Activated CD8-positive, alpha-beta memory T cell treated with anti-CD3 and anti-CD28 coated beads, Interleukin-2, amount 50 U/mL, for 1 hour (primary cell): ENCODE measurements around the gene RIPK3.
"Not testable (repeated sequence)": the region's sequence is repeated elsewhere in the genome, so short reads cannot be mapped to it uniquely, and the experiment has no call there.

Experiments
- DNase-seq: peaks from one replicate; pipeline ENCODE4 v3.0.0-alpha.2; 2020; ENCODE audit errors: extremely low read depth

RIPK3 gene

GRCh38 chr14:24339284-24340151 is at the start of gene RIPK3:
Gene RIPK3 (minus strand): TSS chr14:24339991. CDS start chr14:24339826, 165 bp downstream.
- DNase-seq, result peak; percentile 25

GRCh38 chr14:24389226-24389848 is 49.5 kb upstream of the RIPK3 start:
- no peak for DNase-seq

DNA sequence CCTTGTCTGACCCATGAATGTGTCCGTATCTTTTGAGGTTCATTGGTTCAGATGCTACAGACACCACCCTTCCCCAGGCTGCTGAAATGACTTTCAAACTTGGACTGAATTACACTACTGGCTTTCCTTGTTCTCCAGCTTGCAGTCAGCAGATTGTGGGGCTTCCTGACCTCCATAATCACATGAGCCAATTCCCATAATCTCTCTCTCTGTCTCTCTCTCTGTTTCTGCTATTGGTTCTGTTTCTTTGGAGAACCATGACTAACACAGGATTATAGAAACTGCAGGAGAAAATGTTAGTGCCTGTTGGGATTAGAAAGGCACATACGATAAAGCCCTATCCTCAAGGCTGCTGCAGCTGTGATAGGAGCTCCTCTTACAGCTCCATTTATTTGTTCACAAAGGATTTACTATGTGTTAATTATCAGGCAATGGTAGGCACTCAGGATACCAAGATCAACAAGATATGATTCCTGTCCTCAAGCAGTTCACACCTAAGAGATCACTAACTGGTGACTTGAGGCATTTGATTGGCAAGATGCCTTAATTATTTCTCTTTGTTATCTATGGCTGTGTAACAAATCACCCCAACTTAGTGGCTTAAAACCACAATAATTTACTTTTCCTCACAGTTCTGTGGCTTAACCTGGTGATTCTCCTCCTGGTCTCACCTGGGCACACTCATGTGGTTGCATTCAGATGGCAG is 48.8 kb upstream of the RIPK3 start:
- DNase-seq, result no peak

- not testable (repeated sequence) for DNase-seq
These were observed 47.8 kb upstream of the RIPK3 start for GRCh38 chr14:24387579-24387978.

- DNase-seq, result no peak
These were observed 47.2 kb upstream of the RIPK3 start for GRCh38 chr14:24387009-24387345.

DNA sequence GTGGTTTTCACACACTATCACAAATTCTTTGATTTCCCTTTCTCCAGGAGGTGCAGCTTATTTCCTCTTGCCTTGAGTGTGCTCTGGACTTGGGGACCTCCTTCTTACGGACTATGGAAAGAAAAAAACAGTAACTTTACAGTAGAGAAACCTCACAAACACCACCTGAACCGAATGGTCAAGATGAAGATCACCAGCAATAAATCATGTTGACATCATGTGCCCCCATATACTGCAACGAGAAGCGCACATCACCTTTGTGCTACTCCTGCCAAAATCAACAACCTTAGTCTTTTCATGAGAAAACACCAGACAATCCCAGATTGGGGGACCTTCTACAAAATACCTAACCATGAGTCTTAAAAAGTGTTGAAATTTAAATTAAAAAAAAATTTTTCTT is 45.7 kb upstream of the RIPK3 start:
- DNase-seq, result no peak

- no peak for DNase-seq
These were observed 44.4 kb upstream of the RIPK3 start for GRCh38 chr14:24384169-24384568.

DNA sequence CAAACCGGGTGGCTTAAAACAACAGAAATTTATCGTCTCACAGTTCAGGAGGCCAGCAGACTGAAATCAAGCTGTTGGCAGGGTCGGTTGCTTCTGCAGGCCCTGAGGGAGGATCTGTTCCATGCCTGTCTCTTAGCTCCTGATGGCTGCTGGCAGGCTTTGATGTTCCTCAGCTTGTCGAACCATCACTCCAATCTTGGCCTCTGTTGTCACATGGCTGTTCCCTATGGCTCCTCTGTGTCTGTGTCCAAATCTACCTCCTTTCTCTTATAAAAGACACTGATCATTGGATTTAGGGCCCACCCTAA is 42.2 kb upstream of the RIPK3 start:
- no peak for DNase-seq

- DNase-seq, result no peak
These were observed 41.7 kb upstream of the RIPK3 start for GRCh38 chr14:24381363-24382063.

DNA sequence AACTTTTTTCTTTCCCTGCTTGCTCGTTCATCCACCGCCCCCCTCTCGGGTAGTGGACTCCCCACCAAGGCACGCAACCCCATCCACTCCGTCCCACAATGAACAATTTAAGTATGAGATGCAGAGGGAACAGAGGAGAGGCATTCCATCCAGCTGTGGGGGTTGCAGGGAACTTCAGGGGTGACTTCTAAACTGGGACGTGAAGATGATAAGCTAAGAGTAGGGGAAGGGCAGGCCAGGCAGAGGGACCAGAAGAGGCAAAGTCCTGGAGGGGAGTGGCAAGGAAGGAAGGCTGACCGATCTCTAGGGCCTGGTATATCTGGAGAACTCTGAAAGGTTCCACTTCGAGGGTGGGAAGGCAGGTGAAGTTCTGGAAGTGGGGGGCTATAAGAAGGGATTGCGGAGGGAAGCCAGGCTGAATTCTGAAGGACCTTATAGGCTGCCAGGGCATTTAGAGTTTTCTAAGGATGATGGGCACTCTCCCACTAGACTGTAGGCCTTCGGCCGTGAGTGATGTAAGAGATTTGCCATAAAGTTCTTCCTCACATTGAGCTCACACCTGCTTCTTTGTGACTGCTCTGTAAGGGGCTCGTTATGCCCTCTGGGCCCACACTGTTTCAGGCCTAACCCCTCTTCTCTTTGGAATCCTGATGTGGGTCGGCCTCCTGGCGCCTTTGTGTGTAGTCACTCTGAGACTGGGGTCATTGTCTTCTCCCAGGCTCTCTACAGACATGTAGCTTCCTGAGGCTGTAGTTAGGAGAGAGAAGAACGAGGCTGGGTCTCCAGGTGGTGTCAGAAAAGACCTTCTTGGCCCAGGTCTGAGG is 40.3 kb upstream of the RIPK3 start:
- no peak for DNase-seq

DNA sequence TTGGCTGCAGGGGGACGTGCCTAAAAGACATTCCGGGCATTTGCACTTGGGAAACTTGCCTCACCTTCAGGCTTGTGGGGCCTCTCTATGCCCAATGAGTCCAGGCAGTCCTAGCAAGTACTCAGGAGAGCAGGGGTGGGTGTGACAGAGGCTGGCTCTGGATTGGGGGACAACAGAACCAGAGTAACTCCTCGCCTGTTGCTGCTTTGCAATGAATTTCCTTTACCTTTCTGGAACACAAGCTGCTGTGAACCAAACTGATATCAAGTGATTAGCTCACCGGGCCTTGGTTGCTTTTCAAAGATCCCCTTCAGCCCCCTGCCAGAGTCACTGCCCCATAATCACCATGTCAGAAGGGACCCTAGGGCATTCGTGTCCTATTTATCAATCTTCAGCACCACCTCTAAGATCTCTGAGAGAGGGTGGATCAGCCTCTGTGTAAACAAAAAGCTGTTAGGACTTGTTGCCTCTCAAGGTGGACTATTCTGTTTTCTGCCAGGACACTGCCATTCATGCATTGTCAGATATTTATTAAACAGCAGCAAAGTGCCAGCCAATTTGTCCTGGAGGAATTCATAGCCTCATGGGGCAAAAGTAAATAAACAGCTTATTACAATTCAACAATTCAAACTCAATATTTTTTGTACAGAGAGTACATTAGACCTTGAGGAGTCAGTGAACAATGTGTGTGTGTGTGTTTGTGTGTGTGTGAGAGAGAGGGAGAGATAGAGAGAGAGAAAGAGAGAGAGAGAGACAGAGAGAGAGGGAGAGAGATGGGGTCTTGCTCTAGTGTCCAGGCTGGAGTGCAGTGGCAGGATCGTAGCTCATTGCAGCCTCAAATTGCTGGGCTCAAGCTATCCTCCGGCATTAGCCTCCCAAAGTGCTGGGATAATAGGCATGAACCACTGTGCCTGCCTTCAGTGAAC is 39.5 kb upstream of the RIPK3 start:
- DNase-seq, result no peak

DNA sequence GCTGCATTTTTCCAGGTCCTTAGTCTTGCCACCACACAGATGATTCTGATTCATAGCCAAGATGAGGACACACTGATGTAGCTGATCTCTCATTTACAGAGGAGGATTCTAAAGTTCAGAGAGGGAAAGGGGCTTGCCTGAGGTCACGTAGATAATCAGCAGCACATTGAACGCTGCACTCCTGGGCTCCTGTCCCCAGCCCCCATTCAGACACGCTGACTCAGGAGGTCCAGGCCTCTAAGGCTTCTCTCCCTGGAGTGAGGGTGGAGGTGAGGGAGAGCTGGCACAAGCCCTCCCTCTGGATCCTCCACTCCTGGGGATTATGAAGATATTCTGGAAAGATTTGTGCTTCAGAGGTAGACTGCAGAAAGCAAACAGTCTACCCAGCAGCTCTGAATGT is 38.5 kb upstream of the RIPK3 start:
- DNase-seq, result no peak

GRCh38 chr14:24377657-24378056 is 37.9 kb upstream of the RIPK3 start:
- DNase-seq, result no peak

DNA sequence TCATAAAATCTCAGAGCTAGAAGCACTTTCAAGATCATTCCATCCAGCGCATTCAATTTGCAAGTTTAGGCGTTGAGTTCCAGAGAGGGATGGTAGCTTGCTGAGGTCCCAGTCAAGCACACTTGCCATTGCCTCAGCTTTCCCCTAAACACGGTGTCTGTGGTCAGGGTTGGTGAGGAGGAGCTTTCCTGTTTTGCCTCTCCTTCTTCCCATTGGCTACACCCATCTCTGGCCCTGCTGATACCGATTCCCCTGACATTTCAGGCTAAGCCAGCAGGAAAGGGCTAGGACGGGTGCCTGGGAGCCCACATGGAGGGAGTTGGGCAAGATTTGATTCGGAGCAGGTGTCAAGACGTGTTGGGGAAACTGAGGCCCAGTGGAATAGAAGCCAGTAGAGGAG is 37.3 kb upstream of the RIPK3 start:
- no peak for DNase-seq

- DNase-seq, result no peak
These were observed 36.8 kb upstream of the RIPK3 start for GRCh38 chr14:24376448-24377070.

- no peak for DNase-seq
These were observed 33.1 kb upstream of the RIPK3 start for GRCh38 chr14:24372701-24373416.

DNA sequence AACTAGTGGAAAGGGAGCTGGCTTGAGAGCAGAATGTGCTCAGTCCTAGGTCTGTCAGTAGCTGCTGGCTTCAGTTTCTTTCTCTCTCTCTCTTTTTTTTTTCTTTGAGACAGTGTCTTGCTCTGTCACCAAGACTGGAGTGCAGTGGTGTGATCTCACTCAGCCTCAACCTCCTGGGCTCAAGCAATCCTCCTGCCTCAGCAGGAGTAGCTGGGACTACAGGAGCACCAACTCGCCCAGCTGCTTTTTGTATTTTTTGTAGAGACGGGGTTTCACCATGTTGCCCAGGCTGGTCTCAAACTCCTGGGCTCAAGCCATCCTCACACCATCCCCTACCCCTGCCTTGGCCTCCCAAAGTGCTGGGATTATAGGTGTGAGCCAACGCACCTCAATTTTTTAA is 31.8 kb upstream of the RIPK3 start:
- DNase-seq, result not testable (repeated sequence)

DNA sequence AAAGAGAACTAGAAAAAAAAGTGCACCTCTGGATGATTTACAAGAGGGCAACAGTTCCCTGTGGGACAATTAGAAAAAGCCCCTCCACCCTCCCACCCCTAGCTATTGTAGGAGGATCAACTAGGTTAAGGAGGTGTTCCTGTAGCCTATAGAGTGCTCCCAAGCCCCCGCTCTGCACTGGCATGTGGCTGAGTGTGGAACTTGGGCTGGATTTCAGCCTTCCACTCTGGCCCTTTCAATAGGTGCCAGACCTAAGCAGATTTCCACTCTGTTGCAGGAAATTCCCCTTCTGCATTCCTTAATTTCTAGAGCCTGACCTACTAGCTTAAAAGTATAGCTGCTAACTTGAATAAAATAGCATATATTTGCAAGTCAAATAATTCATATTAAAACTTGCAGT is 31.0 kb upstream of the RIPK3 start:
- no peak for DNase-seq
